Stimulated activated naive CD8-positive, alpha-beta T cell treated with anti-CD3 and anti-CD28 coated beads, Interleukin-15, Interleukin-2, amounts not matched to agents 100 ng/mL and 50 ng/mL, for 24 hours (primary cell): ENCODE results near the gene CABLES1.
"Not testable (repeated sequence)": the region's sequence is repeated elsewhere in the genome, so short reads cannot be mapped to it uniquely, and the experiment has no call there.

Source experiments
- H3K27ac Mint-ChIP-seq: one replicate; pipeline ENCODE4 v1.8.0; 2021; ENCODE audit warnings: mild to moderate bottlenecking, mixed read lengths
- H3K27me3 Mint-ChIP-seq: one replicate; pipeline ENCODE4 v1.8.0; 2021; ENCODE audit warnings: mixed read lengths
- H3K36me3 Mint-ChIP-seq: one replicate; pipeline ENCODE4 v1.8.0; 2021; ENCODE audit warnings: low read depth, mixed read lengths
- H3K4me1 Mint-ChIP-seq: one replicate; pipeline ENCODE4 v1.8.0; 2021; ENCODE audit warnings: low read depth, mixed read lengths
- H3K4me3 Mint-ChIP-seq: one replicate; pipeline ENCODE4 v1.8.0; 2021; ENCODE audit warnings: mild to moderate bottlenecking, mixed read lengths
- H3K9me3 Mint-ChIP-seq: one replicate; pipeline ENCODE4 v1.8.0; 2021; ENCODE audit warnings: mixed read lengths

The CABLES1 gene, protein sequence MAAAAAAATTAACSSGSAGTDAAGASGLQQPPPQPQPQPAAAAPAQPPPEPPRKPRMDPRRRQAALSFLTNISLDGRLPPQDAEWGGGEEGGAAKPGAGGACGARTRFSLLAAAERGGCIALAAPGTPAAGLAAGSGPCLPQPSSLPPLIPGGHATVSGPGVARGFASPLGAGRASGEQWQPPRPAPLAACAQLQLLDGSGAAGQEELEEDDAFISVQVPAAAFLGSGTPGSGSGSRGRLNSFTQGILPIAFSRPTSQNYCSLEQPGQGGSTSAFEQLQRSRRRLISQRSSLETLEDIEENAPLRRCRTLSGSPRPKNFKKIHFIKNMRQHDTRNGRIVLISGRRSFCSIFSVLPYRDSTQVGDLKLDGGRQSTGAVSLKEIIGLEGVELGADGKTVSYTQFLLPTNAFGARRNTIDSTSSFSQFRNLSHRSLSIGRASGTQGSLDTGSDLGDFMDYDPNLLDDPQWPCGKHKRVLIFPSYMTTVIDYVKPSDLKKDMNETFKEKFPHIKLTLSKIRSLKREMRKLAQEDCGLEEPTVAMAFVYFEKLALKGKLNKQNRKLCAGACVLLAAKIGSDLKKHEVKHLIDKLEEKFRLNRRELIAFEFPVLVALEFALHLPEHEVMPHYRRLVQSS

GRCh38 chr18:23134780-23135549, at the start of gene CABLES1:
Gene CABLES1 (plus strand): TSS chr18:23135485. CDS start chr18:23135763, 278 bp downstream.
- Mint-ChIP-seq H3K4me3 (peak within 1 kb of the TSS; percentile 82), H3K4me1 (peaks cover 25% of the 10 kb centered on the region), H3K27me3 (peaks cover 51% of the 10 kb centered on the region), H3K36me3 (peaks cover 6% of the 10 kb centered on the region), H3K9me3 (no peaks in the 10 kb centered on the region), H3K27ac (peak within 1 kb of the TSS; percentile 83)

- Mint-ChIP-seq H3K27me3 (peaks cover 3% of the 10 kb centered on the region), H3K4me3 (no peak overlapping the region), H3K9me3 (no peaks in the 10 kb centered on the region), H3K4me1 (peaks cover 5% of the 10 kb centered on the region), H3K36me3 (no peaks in the 10 kb centered on the region), H3K27ac (no peak overlapping the region)
Measured at GRCh38 chr18:23087352-23087751, 47.9 kb upstream of the CABLES1 start.

DNA sequence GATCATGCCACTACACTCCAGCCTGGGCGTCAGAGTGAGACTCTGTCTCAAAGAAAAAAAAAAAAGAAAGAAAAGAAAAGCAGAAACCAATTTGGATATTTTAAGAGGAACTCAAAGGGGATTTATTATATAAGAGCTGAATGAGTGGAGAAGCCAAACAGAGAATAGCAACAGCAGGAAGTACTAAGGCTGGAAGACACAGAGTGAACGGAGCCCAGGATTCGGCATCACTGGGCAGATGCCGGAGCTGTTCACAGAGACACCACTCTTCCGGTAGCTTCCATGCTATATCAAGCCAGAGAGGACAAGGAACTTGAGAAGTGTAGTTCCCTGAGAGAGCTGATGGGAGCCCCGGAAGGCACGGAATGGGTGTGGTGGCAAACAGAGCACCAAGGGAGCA, 47.0 kb upstream of the CABLES1 start:
- Mint-ChIP-seq H3K27me3 (peaks cover 3% of the 10 kb centered on the region), H3K27ac (no peak overlapping the region), H3K4me3 (no peak overlapping the region), H3K36me3 (no peaks in the 10 kb centered on the region), H3K4me1 (peaks cover 5% of the 10 kb centered on the region), H3K9me3 (no peaks in the 10 kb centered on the region)

DNA sequence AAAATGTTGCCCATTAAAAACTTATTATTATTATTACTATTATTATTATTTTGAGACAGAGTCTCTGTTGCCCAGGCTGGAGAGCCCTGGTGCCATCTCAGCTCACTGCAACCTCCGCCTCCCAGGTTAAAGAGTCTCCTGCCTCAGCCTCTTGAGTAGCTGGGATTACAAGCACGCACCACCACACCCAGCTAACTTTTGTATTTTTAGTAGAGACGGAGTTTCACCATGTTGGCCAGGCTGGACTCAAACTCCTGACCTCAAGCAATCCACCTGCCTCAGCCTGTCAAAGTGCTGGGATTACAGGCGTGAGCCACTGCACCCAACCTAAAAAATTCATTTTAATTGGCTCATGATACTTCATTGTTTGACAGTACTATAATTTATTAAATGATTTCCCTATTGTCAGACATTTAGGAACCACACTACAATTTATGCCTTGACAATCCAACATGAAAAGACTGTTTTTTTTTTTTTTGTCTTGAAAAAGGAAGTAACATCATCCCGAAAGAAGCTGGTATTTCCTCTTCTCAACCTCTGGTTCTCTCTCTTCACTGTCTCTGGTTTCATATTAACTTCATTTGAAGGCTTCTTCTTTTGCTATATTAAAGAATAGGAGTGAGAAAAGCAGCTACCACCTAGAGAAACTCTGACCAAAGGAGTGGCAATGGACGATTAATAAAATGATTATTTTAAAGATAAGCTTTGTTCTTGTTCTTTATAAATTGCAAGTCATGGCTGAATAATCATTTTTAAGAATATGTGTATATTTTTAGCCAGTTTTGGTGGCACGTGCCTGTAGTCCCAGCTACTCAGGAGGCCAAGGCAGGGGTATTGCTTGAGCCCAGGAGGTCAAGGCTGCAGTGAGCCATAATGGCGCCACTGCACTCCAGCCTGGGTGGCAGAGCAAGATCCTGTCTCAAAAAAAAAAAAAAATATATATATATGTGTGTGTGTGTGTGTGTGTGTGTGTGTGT, 44.0 kb upstream of the CABLES1 start:
- H3K27ac Mint-ChIP-seq, H3K4me1 Mint-ChIP-seq, H3K4me3 Mint-ChIP-seq, H3K9me3 Mint-ChIP-seq, H3K36me3 Mint-ChIP-seq, H3K27me3 Mint-ChIP-seq: not testable (repeated sequence)

- no peaks in the 10 kb centered on the region for H3K27me3 Mint-ChIP-seq
- no peak overlapping the region for H3K4me3 Mint-ChIP-seq
- peaks cover 5% of the 10 kb centered on the region for H3K4me1 Mint-ChIP-seq
- no peaks in the 10 kb centered on the region for H3K9me3 Mint-ChIP-seq
- no peaks in the 10 kb centered on the region for H3K36me3 Mint-ChIP-seq
- H3K27ac Mint-ChIP-seq = no peak overlapping the region
Measured at GRCh38 chr18:23092121-23092520, 43.2 kb upstream of the CABLES1 start.

DNA sequence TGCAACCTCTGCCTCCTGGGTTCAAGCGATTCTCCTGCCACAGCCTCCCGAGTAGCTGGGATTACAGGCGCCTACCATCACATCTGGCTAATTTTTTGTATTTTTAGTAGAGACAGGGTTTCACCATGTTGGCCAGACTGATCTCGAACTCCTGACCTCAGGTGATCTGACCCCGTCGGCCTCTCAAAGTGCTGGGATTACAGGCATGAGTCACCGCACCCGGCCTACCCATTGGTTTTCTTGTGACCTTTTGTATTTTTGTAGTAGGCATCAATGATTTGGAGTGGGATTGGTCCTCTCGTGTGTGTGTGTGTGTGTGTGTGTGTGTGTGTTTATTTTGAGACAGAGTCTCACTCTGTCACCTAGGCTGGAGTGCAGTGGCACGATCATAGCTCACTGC, 42.2 kb upstream of the CABLES1 start:
- not testable (repeated sequence) for H3K9me3 Mint-ChIP-seq, H3K27me3 Mint-ChIP-seq, H3K36me3 Mint-ChIP-seq, H3K4me3 Mint-ChIP-seq, H3K4me1 Mint-ChIP-seq, H3K27ac Mint-ChIP-seq

- Mint-ChIP-seq H3K36me3 (no peaks in the 10 kb centered on the region), H3K27ac (no peak overlapping the region), H3K9me3 (no peaks in the 10 kb centered on the region), H3K4me1 (peaks cover 5% of the 10 kb centered on the region), H3K27me3 (no peaks in the 10 kb centered on the region), H3K4me3 (no peak overlapping the region)
Measured at GRCh38 chr18:23093772-23094171, 41.5 kb upstream of the CABLES1 start.

DNA sequence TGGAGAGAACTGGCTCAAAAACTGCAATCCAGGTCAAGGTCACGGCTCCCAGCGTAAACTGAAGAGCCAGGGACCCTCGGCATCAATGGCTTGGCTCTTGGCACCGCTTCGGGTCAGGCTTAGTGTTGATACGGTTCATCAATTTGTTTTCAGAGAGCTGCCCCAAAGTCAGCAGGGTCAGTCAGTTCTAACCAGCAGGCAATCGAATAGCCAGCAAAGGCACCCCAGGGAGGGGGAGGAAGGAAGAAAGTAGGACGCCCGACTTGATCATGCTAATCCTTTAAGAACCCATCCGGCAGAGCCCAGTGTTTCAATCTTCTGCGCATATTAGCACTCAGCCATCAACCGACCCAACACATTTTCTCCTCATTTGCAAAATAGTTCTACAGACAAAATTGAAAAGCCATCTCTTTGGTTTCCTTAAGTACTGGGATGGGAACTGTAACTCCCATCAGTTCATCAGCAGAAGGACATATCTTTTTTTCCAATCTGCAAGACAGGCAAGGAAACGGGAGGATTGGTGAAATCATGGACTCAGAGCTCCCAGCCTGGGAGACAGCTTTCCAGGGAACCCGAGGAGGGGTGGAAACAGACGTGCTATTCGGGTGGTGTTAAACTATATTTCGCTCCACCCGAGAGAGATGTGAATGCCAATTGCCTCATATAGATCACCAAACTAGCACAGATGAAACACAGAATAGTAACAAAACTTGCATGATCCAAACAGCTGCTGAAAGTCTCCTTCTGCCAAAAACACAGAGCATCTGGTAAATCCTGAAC, 40.7 kb upstream of the CABLES1 start:
- Mint-ChIP-seq H3K27me3 (no peaks in the 10 kb centered on the region), H3K27ac (no peak overlapping the region), H3K36me3 (no peaks in the 10 kb centered on the region), H3K4me1 (peaks cover 5% of the 10 kb centered on the region), H3K9me3 (no peaks in the 10 kb centered on the region), H3K4me3 (no peak overlapping the region)

GRCh38 chr18:23095463-23095862, 39.8 kb upstream of the CABLES1 start:
- peaks cover 5% of the 10 kb centered on the region for H3K4me1 Mint-ChIP-seq
- H3K4me3 Mint-ChIP-seq = no peak overlapping the region
- H3K27ac Mint-ChIP-seq = no peak overlapping the region
- no peaks in the 10 kb centered on the region for H3K9me3 Mint-ChIP-seq
- no peaks in the 10 kb centered on the region for H3K27me3 Mint-ChIP-seq
- no peaks in the 10 kb centered on the region for H3K36me3 Mint-ChIP-seq

- not testable (repeated sequence) for H3K9me3 Mint-ChIP-seq, H3K27me3 Mint-ChIP-seq, H3K4me1 Mint-ChIP-seq, H3K4me3 Mint-ChIP-seq, H3K36me3 Mint-ChIP-seq, H3K27ac Mint-ChIP-seq
Measured at GRCh38 chr18:23097016-23097415, 38.3 kb upstream of the CABLES1 start.

GRCh38 chr18:23099621-23100020, 35.7 kb upstream of the CABLES1 start:
- Mint-ChIP-seq H3K27me3 (no peaks in the 10 kb centered on the region), H3K36me3 (no peaks in the 10 kb centered on the region), H3K9me3 (no peaks in the 10 kb centered on the region), H3K27ac (no peak overlapping the region), H3K4me1 (no peaks in the 10 kb centered on the region), H3K4me3 (no peak overlapping the region)

- Mint-ChIP-seq H3K9me3 (no peaks in the 10 kb centered on the region), H3K4me1 (no peaks in the 10 kb centered on the region), H3K4me3 (no peak overlapping the region), H3K27ac (no peak overlapping the region), H3K36me3 (no peaks in the 10 kb centered on the region), H3K27me3 (no peaks in the 10 kb centered on the region)
Measured at GRCh38 chr18:23101861-23102432, 33.3 kb upstream of the CABLES1 start.

DNA sequence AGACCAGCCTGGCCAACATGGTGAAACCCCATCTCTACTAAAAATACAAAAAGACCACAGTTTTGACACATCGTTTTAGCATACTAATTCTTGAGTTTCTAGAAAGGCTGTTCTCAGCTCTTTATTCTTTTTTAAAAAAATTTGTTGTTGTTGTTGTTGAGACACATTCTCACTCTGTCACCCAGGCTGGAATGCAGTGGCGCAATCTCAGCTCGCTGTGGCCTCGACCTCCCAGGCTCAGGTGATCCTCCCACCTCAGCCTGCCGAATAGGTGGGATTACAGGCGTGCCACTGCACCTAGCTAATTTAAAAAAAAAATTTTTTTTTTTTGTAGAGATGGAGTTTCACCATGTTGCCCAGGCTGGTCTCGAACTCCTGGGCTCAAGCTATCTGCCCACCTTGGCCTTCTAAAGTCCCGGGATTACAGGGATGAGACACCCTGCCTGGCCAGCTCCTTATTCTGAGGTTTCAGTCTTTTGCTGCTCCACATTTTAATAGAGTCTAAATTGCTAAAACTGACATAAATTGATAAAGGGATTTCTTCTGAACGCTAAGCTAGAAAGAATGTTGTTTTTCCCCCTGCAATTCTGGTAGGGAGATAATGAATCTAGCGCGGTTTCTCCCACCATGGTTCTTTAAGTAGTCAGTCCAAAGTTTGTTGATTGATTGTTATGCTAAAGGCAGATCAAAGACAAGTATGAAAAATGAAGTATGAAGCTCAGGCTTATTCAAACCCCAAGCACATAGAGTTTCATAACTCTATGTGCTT, 32.6 kb upstream of the CABLES1 start:
- H3K9me3 Mint-ChIP-seq = no peaks in the 10 kb centered on the region
- no peak overlapping the region for H3K4me3 Mint-ChIP-seq
- H3K4me1 Mint-ChIP-seq = no peaks in the 10 kb centered on the region
- no peaks in the 10 kb centered on the region for H3K36me3 Mint-ChIP-seq
- no peak overlapping the region for H3K27ac Mint-ChIP-seq
- no peaks in the 10 kb centered on the region for H3K27me3 Mint-ChIP-seq
